IPS-18a (cell line): ENCODE data around the gene ENTPD1.
"Not testable (repeated sequence)": the region's sequence is repeated elsewhere in the genome, so short reads cannot be mapped to it uniquely, and the experiment has no call there.

Experiments used
- H3K27ac ChIP-seq: one replicate; pipeline ENCODE4 v1.5.1; 2013; ENCODE audit warnings: low read length
- H3K27me3 ChIP-seq: one replicate; pipeline ENCODE4 v1.6.1; 2013; ENCODE audit warnings: mild to moderate bottlenecking, low read length; ENCODE audit not compliant: control insufficient read depth, insufficient read depth
- H3K36me3 ChIP-seq: one replicate; pipeline ENCODE4 v1.6.1; 2013; ENCODE audit warnings: low read depth, low read length; ENCODE audit not compliant: control insufficient read depth
- H3K4me1 ChIP-seq: one replicate; pipeline ENCODE4 v1.6.1; 2013; ENCODE audit warnings: low read depth, low read length; ENCODE audit not compliant: control insufficient read depth
- H3K4me3 ChIP-seq: one replicate; pipeline ENCODE4 v1.5.1; 2013; ENCODE audit warnings: low read length
- H3K9ac ChIP-seq: one replicate; pipeline ENCODE4 v1.6.1; 2013; ENCODE audit warnings: mild to moderate bottlenecking, low read length, moderate library complexity
- H3K9me3 ChIP-seq: one replicate; pipeline ENCODE4 v1.6.1; 2013; ENCODE audit warnings: low read depth, low read length; ENCODE audit not compliant: control insufficient read depth

ENTPD1 gene

DNA sequence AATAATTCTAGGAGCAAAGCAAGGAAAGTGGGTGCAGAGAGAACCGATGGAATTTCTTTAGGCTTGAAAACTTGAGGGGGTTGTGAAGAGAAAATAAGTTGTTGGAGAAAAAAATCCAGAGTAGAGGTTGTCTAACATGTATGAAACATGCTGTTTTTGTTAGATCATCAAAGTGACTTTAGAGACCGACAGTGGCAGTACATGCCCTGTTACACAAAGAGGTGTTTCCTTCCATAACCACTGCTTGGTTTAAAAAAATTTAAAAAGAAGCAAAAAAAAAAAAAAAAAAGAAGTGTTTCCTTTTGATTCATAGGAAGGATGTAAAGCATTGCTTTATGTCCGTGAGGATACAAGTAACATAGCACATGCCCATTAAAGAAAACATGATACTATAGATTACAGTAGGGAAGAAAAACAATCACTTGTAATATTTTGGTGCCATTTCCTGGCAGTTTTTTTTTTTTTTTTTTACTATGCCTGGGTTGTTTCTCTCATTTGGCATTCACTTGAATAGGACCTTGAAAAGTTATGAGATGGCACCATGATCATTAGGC is 6.1 kb downstream of the ENTPD1 start:
- no peak overlapping the region for H3K9ac ChIP-seq
- H3K9me3 ChIP-seq = no peaks in the 10 kb centered on the region
- H3K27me3 ChIP-seq = no peaks in the 10 kb centered on the region
- H3K4me1 ChIP-seq = no peaks in the 10 kb centered on the region
- no peak overlapping the region for H3K27ac ChIP-seq
- H3K4me3 ChIP-seq = no peak overlapping the region
- no peaks in the 10 kb centered on the region for H3K36me3 ChIP-seq

DNA sequence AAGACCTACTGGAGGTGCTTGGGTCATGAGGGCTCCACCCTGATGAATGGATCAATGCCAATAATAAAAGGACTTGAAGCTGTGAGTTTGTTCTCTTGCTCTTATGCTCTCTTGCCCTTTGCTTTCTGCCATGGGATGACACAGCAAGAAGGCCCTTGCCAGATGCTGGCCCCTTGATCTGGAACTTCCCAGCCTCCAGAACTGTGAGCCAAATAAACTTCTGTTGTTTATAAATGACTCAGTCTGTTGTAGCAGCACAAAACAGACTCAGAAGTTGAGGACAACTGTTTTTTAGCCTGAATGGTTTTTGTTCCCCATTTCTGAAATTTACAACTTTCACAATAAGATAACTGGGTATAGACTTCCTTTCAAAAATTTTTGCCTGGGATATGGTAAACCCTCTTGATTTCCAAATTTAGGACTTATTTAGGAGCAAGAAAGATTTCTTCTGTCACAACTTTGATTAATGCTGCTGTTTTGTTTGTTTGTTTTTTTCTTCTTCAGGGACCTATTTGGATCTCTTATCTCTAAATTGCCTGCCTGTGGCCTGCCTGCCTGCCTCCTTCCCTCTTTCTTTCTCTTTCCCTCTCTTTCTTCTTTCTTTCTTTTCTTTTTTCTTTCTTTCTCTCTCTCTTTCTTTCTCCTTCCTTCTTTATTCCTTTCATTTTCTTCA is 12.1 kb downstream of the ENTPD1 start:
- Histone ChIP-seq H3K4me3 (no peak overlapping the region), H3K9ac (no peak overlapping the region), H3K27me3 (no peaks in the 10 kb centered on the region), H3K4me1 (peaks cover 5% of the 10 kb centered on the region), H3K36me3 (no peaks in the 10 kb centered on the region), H3K27ac (no peak overlapping the region), H3K9me3 (no peaks in the 10 kb centered on the region)

DNA sequence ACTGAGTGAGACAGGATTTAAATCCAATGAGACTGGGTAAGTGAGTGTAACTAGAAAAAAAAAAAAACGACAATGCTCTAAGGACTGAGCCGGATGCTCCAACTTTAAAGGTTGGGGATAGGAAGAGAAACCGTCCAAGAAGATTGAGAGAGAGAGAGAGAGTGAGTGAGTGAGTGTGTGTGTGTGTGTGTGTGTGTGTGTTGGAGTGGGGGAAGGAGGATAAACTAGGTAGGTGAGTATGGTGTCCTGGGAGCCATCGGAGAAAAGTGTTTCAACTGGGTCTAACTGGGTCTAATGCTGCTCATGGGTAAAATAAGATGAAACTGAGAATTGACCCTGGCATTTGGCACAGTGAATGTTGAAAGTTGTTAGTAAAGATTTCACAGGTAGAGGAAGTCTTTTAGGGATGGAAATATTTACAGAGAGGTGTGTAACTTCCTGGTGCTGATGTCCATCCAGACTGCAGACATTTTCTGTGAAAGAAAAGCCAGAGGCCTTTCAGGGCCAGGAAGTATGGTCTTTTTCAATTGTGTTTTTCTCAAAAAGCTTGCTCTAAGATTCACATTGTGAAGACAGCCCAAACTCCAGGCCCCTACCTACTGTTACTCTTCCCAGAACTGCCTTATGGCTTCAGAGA is 14.2 kb downstream of the ENTPD1 start:
- Histone ChIP-seq H3K36me3 (no peaks in the 10 kb centered on the region), H3K9ac (no peak overlapping the region), H3K4me3 (no peak overlapping the region)

DNA sequence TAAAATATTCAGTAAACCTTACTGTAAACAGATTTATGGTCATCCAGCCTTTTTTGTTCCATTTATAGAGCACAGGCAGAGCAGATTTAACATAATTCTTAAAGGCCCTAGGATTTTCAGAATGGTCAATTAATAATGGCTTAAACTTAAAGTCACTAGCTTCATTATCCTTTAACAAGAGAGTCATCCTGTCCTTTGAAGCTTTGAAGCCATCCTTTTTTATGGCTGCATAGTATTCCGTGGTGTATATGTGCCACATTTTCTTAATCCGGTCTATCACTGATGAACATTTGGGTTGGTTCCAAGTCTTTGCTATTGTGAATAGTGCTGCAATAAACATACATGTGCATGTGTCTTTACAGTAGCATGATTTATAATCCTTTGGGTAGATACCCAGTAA is 17.5 kb downstream of the ENTPD1 start:
- H3K36me3 ChIP-seq, H3K4me3 ChIP-seq, H3K27ac ChIP-seq, H3K27me3 ChIP-seq, H3K9me3 ChIP-seq, H3K9ac ChIP-seq, H3K4me1 ChIP-seq: not testable (repeated sequence)

More for the DNA sequence above, 14.2 kb downstream of the ENTPD1 start:
- no peak overlapping the region for H3K27ac ChIP-seq
- H3K9me3 ChIP-seq = no peaks in the 10 kb centered on the region
- no peaks in the 10 kb centered on the region for H3K27me3 ChIP-seq
- peaks cover 5% of the 10 kb centered on the region for H3K4me1 ChIP-seq

DNA sequence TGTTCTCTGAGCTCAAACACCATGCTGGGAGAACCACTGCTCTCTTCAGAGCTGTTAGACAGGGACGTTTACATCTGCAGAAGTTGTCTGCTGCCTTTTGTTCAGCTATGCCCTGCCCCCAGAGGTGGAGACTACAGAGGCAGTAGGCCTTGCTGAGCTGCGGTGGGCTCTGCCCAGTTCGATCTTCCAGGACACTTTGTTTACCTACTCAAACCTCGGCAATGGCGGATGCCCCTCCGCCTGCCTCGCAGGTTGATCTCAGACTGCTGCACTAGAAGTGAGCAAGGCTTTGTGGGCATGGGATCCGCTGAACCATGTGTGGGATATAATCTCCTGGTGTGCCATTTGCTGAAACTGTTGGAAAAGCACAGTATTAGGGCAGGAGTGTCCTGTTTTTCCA is 21.7 kb downstream of the ENTPD1 start:
- not testable (repeated sequence) for H3K9me3 ChIP-seq, H3K27me3 ChIP-seq, H3K36me3 ChIP-seq, H3K4me1 ChIP-seq, H3K9ac ChIP-seq, H3K4me3 ChIP-seq, H3K27ac ChIP-seq

DNA sequence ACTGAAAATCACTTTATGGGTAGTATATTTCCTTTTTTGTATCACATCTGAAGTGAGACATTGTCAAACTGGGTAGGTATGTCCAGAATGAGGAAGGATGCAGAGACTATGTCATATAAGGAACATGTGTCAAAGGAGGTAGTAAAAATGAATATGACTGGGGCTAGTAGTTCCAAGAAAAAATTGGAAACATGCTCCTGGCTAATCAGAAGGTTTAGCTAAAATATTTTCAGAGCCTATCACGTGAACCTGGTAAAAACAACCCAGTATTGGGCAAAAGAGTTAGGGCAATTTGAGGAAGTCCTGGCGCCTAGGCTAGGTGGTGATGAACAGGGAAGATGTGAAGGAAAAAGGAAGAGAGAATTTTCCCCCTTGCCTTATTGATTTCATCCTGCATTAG is 26.4 kb downstream of the ENTPD1 start:
- Histone ChIP-seq H3K36me3 (no peaks in the 10 kb centered on the region), H3K4me3 (no peak overlapping the region), H3K27ac (no peak overlapping the region), H3K27me3 (no peaks in the 10 kb centered on the region), H3K9me3 (no peaks in the 10 kb centered on the region), H3K4me1 (no peaks in the 10 kb centered on the region), H3K9ac (no peak overlapping the region)

DNA sequence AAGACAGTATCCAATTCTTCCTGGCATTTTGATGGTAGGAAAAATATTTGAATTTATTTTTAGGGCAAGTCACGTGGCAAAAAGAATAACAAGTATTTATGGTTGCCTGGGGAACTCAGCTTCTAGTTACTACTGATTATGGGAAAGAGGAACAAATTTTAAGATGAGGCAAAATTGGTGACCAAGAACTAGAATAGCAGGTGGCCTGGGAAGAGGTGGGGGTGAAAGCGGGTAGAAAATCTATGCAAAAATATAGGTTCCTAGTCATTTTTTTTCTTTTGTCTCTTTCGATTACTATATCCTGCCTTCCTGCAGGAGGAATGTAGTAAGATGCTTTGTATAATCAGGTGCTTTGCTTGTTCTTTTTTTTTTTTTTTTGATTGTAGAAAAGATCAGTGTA is 27.8 kb downstream of the ENTPD1 start:
- Histone ChIP-seq H3K4me3 (no peak overlapping the region), H3K4me1 (no peaks in the 10 kb centered on the region), H3K27me3 (no peaks in the 10 kb centered on the region), H3K36me3 (no peaks in the 10 kb centered on the region), H3K9ac (no peak overlapping the region), H3K9me3 (no peaks in the 10 kb centered on the region), H3K27ac (no peak overlapping the region)

DNA sequence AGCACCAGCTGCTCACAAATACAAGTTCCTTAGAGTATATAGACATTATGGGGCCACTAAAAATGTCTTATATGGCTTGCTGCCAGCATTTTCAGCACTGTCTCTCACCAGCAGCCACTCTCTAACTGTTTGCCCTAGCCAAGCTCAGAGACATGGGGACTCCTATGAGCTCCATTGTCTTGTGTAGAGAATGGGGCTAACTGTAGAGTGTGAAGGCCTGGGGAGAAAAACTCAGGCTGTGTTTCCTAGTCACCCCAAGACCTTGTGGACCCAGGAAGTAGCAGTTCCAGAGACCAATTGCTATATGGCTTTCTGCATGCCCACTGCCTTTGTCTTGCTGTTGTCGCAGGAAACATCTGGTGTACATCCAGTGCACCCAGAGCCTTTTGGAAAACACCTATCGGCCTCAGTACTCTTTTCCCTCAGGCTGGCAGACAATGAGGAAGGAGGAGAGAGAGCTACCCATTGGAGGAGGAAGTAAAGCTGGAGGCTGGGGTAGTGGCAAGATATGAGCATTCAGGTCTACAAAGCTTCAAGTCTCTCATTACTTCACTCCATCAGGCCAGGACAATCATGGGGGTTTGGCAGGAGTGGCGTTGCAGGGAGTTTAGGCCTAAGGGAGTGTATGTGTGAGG is 28.4 kb downstream of the ENTPD1 start:
- no peak overlapping the region for H3K27ac ChIP-seq
- H3K9me3 ChIP-seq = no peaks in the 10 kb centered on the region
- no peak overlapping the region for H3K4me3 ChIP-seq
- H3K4me1 ChIP-seq = no peaks in the 10 kb centered on the region
- H3K27me3 ChIP-seq = no peaks in the 10 kb centered on the region
- H3K36me3 ChIP-seq = no peaks in the 10 kb centered on the region
- H3K9ac ChIP-seq = no peak overlapping the region

DNA sequence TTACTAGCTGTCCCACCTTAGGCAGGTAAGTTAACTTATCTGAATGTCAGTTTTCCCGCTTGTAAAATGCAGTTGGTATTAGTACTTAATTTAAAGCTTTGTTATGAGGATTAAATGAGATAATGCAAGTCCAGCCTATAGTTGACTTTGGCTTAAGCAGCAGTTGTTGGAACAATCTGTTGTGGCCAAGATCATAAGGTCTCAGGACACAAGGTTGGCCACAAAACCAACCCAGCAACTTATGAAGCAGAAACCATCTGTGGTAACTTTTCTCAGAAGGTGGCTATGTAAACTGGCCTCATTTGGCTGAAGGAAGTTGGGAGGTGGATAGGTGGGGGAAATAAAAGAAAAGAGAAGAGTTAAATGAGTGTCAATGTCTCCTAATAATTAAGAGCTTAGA is 29.4 kb downstream of the ENTPD1 start:
- no peak overlapping the region for H3K4me3 ChIP-seq
- H3K4me1 ChIP-seq = no peaks in the 10 kb centered on the region
- H3K9me3 ChIP-seq = no peaks in the 10 kb centered on the region
- no peaks in the 10 kb centered on the region for H3K27me3 ChIP-seq
- no peak overlapping the region for H3K27ac ChIP-seq
- H3K36me3 ChIP-seq = no peaks in the 10 kb centered on the region
- H3K9ac ChIP-seq = no peak overlapping the region

DNA sequence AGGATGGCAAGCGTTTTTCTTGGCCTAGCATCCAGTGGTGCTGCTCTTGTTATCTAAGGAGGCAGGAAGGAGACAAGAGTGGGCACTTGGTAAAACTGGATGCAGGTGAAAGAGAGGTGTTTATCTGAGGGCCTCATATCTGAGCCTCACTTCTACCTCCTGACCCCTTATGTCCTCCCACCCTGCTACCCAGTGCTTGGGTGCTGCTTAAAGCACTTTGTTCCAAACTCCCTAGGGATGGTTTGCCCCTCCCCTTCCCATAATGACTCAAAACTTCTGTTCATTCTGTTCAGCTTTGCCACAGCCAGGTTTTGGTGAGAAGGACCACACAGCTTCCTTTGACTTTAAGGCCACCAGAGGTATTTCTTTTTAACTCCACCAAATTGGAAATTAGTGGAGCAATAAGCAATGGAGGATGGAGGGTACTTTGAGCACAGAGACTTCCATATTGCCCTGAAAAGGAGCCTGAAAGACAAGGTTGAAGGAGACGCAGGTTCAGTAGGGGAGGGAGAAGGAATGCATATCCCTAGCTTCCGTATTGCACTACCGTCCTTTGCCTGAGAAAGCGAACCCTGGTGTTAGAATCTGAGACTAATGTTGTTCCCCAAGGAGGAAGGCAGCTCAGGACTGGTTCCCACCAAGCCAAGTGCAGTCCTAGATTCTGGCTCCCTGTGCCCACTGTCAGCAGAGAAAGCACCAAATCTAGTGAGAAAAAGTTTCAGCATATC is 30.1 kb downstream of the ENTPD1 start:
- no peaks in the 10 kb centered on the region for H3K4me1 ChIP-seq
- no peaks in the 10 kb centered on the region for H3K27me3 ChIP-seq
- H3K9me3 ChIP-seq = no peaks in the 10 kb centered on the region
- no peak overlapping the region for H3K4me3 ChIP-seq
- no peak overlapping the region for H3K27ac ChIP-seq
- H3K36me3 ChIP-seq = no peaks in the 10 kb centered on the region
- H3K9ac ChIP-seq = no peak overlapping the region

DNA sequence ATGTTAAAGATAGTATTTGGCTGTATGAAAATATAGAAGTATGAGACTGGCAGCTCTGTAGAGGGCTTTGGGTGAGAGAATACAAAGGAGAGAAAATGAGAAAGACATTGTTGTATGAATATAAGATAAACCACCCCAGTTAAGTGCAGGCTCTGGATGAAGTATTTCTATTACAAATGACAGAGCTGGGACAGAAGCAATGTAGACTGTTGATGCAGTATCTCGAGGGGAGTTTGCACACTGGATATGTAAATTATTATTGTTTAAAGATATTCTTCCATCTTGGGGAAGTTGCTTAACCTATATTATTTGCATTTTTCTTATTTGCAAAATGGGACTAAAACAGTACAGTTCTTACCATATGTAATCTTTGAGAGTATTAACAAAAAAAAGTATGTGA is 31.5 kb downstream of the ENTPD1 start:
- no peak overlapping the region for H3K9ac ChIP-seq
- H3K4me3 ChIP-seq = no peak overlapping the region
- no peaks in the 10 kb centered on the region for H3K4me1 ChIP-seq
- H3K36me3 ChIP-seq = no peaks in the 10 kb centered on the region
- no peak overlapping the region for H3K27ac ChIP-seq
- H3K9me3 ChIP-seq = no peaks in the 10 kb centered on the region
- H3K27me3 ChIP-seq = no peaks in the 10 kb centered on the region
